Ishikawa (cell line): Measurements from ENCODE around the gene ARHGAP26.

Source experiments
- CEBPB ChIP-seq: IDR thresholded peaks from 2 replicates; pipeline ENCODE4 v1.6.1; 2012
- CREB1 ChIP-seq: IDR thresholded peaks from 2 replicates; pipeline ENCODE4 v1.6.1; 2012; ENCODE audit warnings: low read depth
- EGR1 ChIP-seq: IDR thresholded peaks from 2 replicates; pipeline ENCODE4 v1.6.1; 2012
- EP300 ChIP-seq: IDR thresholded peaks from 2 replicates; pipeline ENCODE4 v1.6.1; 2012; ENCODE audit warnings: borderline replicate concordance
- FOXM1 ChIP-seq: IDR thresholded peaks from 2 replicates; pipeline ENCODE4 v1.6.1; 2012; ENCODE audit warnings: low read depth, borderline replicate concordance
- NFIC ChIP-seq: IDR thresholded peaks from 2 replicates; pipeline ENCODE4 v1.6.1; 2012
- RAD21 ChIP-seq: IDR thresholded peaks from 2 replicates; pipeline ENCODE4 v1.6.1; 2012; ENCODE audit warnings: low read depth
- TAF1 ChIP-seq: IDR thresholded peaks from 2 replicates; pipeline ENCODE4 v1.6.1; 2012; ENCODE audit warnings: low read depth, mild to moderate bottlenecking
- TCF12 ChIP-seq: IDR thresholded peaks from 2 replicates; pipeline ENCODE4 v1.6.1; 2012; ENCODE audit warnings: low read depth
- TEAD4 ChIP-seq: IDR thresholded peaks from 2 replicates; pipeline ENCODE4 v1.6.1; 2012
- YY1 ChIP-seq: IDR thresholded peaks from 2 replicates; pipeline ENCODE4 v1.6.1; 2012; ENCODE audit warnings: low read depth
- ZBTB7A ChIP-seq: IDR thresholded peaks from 2 replicates; pipeline ENCODE4 v1.6.1; 2012; ENCODE audit warnings: low read depth
- TF ChIP-seq, protein P1 (sequence below): IDR thresholded peaks from 2 replicates; pipeline ENCODE4 v1.6.1; 2012
- TF ChIP-seq, protein P2 (sequence below): IDR thresholded peaks from 2 replicates; pipeline ENCODE4 v1.6.1; 2012
- TF ChIP-seq, protein P3 (sequence below): IDR thresholded peaks from 2 replicates; pipeline ENCODE4 v1.6.1; 2012; ENCODE audit warnings: low read depth, mild to moderate bottlenecking

ARHGAP26 gene

DNA sequence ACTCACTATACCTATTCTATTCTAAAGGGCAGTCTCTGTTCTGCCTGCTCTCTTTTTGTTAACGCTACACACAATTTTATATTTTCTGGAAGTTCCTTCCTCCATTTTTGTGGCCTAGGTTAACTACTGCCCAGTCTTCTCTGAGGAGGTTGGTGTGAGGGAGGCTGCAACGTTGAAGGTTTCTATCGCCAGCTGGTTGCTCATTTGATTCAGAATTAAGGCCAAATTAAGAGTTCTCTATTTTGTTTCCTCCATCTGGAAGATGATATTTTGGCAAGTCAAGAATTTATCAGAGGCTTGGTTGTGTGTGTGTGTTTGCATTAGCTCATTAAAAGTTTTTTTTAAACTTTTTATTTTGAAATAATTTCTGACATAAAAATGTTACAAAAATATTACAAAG lies 175.1 kb downstream of the ARHGAP26 start:
- TF ChIP-seq FOXM1 (no peak), YY1 (no peak), CREB1 (no peak), EP300 (no peak)

DNA sequence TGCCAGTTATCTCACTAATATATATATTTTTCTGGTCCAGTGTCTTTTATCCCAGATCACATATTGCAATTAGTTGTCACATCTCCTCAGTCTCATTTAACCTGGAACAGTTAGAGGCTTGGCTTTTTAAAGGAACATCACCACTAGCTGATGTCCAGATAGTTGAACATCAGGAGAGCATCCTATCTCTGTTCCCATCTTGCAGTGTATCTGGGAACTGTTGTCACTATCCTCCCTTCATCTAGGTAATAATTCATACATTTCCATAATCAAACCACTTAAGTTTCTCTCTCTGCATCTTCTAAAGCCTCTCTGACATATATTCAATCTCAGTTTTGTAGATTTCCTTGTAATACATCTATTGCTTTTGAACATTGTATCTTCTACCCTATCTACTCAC lies 175.7 kb downstream of the ARHGAP26 start:
- TF ChIP-seq TCF12, result no peak
- TF ChIP-seq, protein P1, sequence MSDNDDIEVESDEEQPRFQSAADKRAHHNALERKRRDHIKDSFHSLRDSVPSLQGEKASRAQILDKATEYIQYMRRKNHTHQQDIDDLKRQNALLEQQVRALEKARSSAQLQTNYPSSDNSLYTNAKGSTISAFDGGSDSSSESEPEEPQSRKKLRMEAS, result no peak
- TF ChIP-seq TAF1, result no peak
- TF ChIP-seq NFIC, result no peak
- no peak for TF ChIP-seq ZBTB7A
- TF ChIP-seq RAD21, result no peak
- TF ChIP-seq YY1, result no peak
- no peak for TF ChIP-seq CEBPB
- TF ChIP-seq CREB1, result no peak
- no peak for TF ChIP-seq EGR1
- TF ChIP-seq, protein P2, sequence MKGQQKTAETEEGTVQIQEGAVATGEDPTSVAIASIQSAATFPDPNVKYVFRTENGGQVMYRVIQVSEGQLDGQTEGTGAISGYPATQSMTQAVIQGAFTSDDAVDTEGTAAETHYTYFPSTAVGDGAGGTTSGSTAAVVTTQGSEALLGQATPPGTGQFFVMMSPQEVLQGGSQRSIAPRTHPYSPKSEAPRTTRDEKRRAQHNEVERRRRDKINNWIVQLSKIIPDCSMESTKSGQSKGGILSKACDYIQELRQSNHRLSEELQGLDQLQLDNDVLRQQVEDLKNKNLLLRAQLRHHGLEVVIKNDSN, result no peak
- TF ChIP-seq EP300, result no peak

DNA sequence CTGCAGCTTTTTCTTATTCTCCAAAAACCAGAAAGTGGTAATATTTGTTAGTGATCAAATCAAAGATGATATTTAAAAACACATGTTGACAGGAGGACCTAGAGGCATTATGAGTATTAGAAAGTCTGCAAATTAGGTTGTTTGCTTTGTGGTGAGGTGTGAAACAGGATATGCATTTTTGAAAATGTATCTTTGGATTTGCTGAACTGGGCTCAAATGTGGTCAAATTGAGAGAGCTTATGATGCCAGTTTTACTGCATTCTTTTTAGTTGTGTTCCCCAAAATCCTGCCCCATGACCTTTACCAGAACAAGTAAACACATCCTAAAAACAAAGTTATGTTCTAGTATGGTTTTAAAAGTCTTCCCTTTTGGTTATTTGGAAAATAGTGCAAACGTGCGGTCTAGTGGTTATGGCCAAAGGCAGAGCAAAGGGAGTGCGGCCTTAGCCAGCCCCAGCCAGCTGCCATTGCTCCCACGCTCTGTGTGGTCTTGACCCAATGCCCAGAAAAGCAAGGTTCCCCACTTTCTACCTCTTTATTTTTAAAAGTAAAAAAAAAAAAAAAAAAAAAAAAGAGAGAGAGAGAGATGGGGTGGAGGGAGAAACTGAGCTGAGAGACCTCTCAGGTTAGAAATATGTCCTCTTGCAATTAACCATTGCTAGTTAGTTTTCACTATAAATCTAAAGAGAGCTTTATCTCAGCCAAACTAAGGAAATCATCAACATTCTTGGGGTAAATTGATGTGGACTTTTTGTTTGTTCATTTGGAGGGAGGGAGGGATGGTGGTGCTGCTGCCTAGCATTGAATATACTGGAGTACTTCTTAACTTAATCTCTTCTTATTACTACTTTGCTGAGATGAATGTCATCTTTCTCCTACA lies 176.6 kb downstream of the ARHGAP26 start:
- no peak for TF ChIP-seq EP300
- TF ChIP-seq NFIC, result no peak
- no peak for TF ChIP-seq TCF12

DNA sequence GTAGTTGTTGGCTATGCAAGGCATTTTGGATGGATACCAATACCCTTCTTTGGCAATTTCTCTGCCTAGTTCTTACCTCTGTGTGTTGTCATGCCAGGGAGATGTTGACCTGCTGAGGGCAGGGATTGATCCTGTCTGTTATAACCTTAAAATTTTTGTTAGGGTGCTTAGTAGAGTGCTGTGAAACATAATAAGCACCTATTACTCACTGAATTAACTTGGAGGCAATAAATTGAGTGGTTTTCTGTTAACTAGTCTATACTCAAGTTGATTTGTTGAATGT lies 177.2 kb downstream of the ARHGAP26 start:
- no peak for TF ChIP-seq NFIC
- TF ChIP-seq EP300, result no peak
- TF ChIP-seq TAF1, result no peak
- TF ChIP-seq, protein P2, result no peak
- TF ChIP-seq, protein P3, sequence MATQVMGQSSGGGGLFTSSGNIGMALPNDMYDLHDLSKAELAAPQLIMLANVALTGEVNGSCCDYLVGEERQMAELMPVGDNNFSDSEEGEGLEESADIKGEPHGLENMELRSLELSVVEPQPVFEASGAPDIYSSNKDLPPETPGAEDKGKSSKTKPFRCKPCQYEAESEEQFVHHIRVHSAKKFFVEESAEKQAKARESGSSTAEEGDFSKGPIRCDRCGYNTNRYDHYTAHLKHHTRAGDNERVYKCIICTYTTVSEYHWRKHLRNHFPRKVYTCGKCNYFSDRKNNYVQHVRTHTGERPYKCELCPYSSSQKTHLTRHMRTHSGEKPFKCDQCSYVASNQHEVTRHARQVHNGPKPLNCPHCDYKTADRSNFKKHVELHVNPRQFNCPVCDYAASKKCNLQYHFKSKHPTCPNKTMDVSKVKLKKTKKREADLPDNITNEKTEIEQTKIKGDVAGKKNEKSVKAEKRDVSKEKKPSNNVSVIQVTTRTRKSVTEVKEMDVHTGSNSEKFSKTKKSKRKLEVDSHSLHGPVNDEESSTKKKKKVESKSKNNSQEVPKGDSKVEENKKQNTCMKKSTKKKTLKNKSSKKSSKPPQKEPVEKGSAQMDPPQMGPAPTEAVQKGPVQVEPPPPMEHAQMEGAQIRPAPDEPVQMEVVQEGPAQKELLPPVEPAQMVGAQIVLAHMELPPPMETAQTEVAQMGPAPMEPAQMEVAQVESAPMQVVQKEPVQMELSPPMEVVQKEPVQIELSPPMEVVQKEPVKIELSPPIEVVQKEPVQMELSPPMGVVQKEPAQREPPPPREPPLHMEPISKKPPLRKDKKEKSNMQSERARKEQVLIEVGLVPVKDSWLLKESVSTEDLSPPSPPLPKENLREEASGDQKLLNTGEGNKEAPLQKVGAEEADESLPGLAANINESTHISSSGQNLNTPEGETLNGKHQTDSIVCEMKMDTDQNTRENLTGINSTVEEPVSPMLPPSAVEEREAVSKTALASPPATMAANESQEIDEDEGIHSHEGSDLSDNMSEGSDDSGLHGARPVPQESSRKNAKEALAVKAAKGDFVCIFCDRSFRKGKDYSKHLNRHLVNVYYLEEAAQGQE, result no peak
- no peak for TF ChIP-seq CREB1
- TF ChIP-seq TEAD4, result no peak
- TF ChIP-seq, protein P1, result no peak
- TF ChIP-seq ZBTB7A, result no peak
- no peak for TF ChIP-seq RAD21
- no peak for TF ChIP-seq YY1
- no peak for TF ChIP-seq CEBPB
- TF ChIP-seq EGR1, result no peak
- TF ChIP-seq TCF12, result no peak
- no peak for TF ChIP-seq FOXM1

DNA sequence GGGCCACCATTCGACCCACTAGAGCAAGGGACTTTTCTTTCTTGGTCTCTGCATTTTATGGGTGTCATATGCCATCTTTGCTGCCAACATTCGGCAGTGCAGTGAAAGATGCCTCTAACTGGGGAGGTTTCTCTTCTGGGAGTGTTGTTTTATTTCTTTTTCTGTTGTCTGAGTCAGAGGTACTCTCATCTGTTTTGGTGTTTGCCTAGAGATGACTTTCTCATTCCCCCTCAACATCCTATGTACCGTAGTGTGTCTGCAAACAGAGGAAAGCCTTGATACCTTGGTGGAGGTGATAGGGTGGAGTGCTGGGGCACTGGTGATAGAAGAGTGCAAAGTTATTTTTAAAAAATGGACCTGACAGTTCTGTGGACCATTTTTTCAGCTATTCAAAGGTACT lies 182.1 kb downstream of the ARHGAP26 start:
- TF ChIP-seq YY1, result no peak
- no peak for TF ChIP-seq TEAD4
- TF ChIP-seq EP300, result no peak
- no peak for TF ChIP-seq NFIC
- no peak for TF ChIP-seq CEBPB
- no peak for TF ChIP-seq CREB1
- TF ChIP-seq ZBTB7A, result no peak
- TF ChIP-seq TAF1, result no peak
- TF ChIP-seq FOXM1, result no peak
- TF ChIP-seq, protein P3, result no peak
- TF ChIP-seq, protein P2, result no peak
- TF ChIP-seq, protein P1, result no peak
- no peak for TF ChIP-seq RAD21
- no peak for TF ChIP-seq TCF12
- TF ChIP-seq EGR1, result no peak
